SW480 (cell line): ENCODE data around the gene HMGN4.
A peak's percentile ranks its signal among the peaks of the same experiment; 100 is the strongest.

ENCODE experiments used
- DNase-seq: peaks from one replicate; pipeline ENCODE4 v3.0.0-alpha.2; 2016; ENCODE audit warnings: low spot score

HMGN4 gene

DNA sequence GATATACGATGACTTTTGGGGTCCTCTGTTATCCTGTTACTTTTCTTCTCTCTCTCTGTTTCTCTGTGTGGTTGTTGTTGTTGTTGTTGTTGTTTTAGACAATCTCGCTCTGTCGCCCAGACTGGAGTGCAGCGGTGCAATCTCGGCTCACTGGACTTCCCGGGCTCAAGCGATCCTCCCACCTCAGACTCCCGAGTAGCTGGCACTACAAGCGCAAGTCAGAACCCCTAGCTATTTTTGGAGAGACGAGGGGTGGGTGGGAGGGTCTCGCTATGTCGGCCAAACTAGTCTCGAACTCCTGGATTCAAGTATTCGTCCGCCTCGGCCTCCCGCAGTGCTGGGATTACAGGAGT is 39.5 kb downstream of the HMGN4 start:
- no peak for DNase-seq

DNA sequence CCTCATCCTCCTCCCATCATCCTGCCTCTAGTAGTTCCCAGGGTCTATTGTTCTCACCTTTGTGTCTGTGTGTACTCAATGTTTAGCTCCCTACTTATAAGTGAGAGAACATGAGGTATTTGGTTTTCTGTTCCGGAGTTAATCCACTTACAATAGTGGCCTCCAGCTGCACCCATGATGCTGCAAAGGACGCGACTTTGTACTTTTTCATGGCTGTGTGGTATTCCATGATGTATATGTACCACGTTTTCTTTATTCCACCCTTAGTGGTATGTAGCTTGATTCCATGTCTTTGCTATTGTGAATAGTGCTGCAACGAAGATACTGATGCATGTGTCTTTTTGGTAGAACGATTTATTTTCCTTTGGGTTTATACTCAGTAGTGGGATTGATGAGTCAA is 40.1 kb downstream of the HMGN4 start:
- DNase-seq = no peak

DNA sequence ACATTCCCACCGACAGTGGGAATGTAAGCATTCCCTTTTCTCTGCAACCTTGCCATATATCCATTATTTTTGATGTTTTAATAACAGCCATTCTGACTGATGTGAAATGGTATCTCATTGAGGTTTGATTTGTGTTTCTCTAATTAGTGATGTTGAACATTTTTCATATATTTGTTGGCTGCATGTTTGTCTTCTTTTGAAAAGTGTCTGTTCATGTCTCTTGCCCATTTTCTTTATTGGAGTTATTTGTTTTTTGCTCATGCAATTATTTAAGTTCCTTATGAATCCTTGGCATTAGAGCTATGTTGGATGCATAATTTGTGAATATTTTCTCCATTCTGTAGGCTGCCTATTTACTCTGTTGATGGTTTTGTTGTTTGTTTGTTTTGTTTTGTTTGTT is 40.6 kb downstream of the HMGN4 start:
- no peak for DNase-seq

DNA sequence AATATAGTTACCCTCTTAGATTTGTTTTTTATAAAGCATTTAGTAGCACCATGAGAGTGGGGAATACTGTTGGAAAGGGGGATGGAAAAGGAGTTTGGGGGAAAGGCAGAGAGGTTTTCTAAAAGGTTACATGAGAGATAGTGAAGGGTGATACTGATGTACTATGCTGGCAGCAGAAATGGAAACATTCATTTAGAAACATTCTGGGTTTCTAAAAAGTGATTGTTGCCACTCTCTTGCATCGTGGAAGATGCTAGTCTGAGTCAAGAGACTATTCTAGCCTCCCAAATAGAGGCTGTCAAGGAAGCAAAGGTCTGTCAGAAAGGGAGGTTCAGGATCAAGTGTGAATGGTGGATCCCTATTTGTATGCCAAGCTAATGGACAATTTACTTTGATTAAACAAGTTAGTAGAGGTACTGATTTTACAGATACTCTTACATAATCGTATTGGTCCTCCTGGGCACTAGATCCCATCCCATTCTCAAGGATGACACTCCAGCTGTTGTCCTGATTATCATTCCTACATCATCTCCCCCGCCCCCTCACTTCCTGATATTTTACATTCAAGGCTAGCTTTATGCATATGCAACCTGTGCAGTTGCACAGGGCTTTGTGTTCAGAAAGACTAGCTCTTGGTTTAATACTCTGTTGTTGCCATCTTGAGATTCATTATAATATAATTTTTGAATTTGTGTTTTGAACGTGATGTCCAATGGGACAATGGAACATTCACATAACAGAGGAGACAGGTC is 43.2 kb downstream of the HMGN4 start:
- no peak for DNase-seq

DNA sequence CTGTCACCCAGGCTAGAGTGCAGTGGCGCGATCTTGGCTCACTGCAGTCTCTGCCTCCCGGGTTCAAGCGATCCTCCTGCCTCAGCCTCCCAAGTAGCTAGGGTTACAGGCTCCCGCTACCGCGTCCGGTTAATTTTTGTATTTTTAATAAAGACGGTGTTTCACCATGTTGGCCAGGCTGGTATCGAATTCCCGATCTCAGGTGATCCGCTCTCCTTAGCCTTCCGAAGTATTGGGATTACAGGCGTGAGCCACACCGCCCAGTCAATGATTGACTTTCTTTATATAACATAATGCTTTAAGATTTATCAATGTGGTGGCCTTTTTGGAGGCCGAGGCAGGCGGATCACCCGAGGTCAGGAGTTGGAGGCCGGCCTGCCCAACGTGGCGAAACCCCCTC is 50.8 kb downstream of the HMGN4 start:
- no peak for DNase-seq

DNA sequence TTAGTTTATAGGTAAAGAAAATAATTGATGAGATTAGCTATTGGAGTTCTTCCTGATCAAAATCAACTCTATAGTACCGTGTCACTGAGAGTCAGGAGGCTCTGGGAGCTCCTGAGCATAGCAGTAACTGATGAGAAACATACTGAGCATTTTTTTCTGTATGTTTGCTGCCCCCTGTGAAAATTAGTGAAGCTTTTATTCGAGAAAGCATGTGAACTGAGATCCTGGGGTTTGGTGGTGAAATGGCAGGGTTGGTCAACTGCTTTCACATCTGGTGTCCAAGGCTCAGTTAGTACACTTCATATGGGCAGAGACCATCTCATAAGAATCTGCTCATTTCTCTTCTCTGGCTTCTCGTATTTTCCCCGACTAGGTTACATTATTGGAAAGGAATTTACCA is 54.5 kb downstream of the HMGN4 start:
- DNase-seq = no peak

DNA sequence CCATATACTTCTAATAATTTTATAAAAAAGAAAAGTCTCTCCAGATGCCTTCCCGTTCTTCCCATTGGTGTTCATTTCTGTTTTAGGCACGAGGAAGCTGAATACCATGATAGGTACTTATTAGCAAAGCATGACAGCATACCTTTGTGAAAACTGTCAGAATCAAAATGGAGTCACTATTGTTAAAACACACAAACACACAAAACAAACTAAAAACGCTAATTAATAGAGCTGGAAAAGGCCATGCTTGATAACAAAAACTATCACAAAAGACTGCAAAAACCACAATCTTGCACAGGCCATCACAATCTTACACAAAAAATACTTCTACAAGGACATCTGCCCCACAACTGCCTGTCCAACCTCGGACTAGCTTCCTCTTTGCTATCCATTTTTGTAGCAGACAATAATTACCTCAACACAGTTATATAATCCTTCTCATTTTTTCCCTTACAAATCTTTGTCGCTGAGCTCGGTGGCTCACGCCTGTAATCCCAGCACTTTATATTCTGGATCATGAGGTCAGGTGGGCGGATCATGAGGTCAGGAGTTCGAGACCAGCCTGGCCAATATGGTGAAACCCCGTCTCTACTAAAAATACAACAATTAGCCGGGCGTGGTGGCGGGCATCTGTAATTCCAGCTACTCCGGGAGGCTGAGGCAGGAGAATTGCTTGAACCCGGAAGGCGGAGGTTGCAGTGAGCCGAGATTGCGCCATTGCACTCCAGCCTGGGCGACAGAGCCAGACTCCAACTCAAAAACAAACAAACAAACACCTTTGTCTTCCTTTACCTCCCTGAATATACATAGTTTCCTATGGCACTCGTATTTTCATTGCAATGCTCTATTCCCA is 55.3 kb downstream of the HMGN4 start:
- no peak for DNase-seq

DNA sequence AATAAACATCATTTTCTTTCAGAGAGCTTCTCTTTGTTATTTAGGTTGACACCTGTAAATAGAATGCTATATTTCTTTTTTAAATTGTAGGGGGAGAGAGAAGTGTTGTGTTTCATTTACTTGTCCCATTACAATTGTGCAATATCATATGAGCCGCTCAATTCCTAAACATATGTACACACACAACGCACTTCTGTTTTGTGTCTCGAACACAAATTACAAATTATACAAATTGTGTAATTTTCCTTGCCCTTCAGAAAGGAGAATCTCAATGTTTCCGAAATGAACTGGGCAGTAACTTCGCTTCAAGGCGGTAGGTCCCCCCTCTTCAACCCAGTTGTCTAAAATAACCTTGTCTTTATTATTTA is 55.9 kb downstream of the HMGN4 start:
- DNase-seq = no peak

DNA sequence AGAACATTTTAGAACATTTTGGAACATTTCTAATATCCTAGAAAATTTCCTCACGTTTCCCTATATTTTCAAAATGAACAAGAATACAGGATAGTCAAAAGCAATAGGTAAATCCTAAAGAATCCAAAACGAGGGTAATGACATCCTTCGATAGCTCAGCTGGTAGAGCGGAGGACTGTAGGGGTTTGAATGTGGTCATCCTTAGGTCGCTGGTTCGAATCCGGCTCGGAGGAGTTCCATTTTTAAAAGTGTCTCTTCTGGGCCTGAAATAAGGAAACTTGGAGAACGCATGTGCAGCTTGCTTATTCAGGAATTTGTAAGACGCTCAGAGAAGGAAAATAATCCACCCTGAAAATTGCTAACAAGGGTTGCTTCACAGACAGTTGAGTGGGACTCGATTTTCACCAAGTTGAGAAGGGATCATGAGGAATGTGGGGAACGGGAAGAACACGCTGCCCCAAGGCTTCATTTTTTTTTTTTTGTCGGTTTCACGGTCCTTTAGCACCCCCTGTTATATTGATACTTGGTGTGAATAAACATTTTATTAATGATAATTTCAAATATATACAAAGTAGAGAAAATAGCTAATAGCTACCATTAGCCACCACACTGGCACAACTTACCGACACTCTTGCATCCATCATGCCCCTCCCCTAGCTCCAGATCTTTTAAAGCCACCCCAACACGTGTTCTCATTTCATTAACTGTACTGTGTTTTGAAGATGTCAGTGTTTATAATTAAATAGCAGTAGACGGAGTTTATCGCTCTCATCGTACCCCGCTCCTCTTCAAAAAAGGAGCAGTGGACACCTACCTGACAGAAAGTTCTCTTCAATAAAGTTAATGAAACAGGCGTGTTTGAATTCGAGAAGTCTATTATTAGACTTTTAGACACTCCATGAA is 56.8 kb downstream of the HMGN4 start:
- no peak for DNase-seq

DNA sequence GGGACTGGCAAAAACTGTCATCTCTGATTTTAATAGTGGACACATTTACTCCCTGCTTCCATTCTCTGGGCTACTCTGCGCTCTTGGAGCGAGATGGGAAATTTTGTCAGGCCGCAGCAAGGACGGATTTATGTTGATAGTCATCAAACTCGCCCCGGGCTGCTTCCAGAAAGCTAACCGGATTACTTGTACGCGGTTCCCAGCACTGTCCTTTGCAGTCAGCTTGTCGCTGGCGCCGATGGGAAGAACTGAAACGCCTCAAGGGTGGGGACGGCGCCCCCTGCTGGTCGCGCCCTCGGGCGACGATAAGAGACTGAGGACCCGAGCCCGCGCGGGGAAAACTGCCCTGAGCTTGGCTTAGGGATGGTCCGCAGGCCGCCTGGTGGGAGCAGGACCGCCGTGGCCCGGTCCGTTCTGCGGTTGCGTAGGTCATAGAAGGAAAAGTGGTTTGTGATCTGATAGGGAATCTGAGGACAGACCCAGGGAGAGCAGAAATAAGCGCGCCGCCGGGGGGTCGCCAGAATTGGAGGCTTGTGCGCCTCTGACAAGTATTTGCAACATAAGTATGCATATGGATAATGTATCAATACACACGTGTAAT is 57.6 kb downstream of the HMGN4 start:
- DNase-seq = peak; percentile 83
